ENCODE measurements around the gene ERMAP.

- TF ChIP-seq CTCF (IDR thresholded peaks at IDR 0.05) = no peak
- no peak for TF ChIP-seq POLR2A (IDR thresholded peaks at IDR 0.05)
- TF ChIP-seq EP300 (IDR thresholded peaks at IDR 0.05) = no peak
Measured at GRCh38 chr1:42860339-42861013, 43.6 kb downstream of the ERMAP start.

Data from tibial nerve (tissue), 4 donors.